T-helper 2 cell treated with Interferon-gamma antibody and Interleukin-4, amounts not matched to agents 5 μg/mL and 100 μg/mL, for 36 hours (primary cell): Measurements from ENCODE around the gene DPYSL3.

Experiments used
- DNase-seq: peaks from one replicate; pipeline ENCODE4 v3.0.0; 2021; ENCODE audit warnings: low spot score
- H3K27ac Mint-ChIP-seq: one replicate; pipeline ENCODE4 v1.8.0; 2021; ENCODE audit warnings: mild to moderate bottlenecking, mixed read lengths
- H3K27me3 Mint-ChIP-seq: one replicate; pipeline ENCODE4 v1.8.0; 2021; ENCODE audit warnings: low read depth, mixed read lengths
- H3K36me3 Mint-ChIP-seq: one replicate; pipeline ENCODE4 v1.8.0; 2021; ENCODE audit warnings: low read depth, mixed read lengths
- H3K4me1 Mint-ChIP-seq: one replicate; pipeline ENCODE4 v1.8.0; 2021; ENCODE audit warnings: low read depth, mixed read lengths
- H3K4me3 Mint-ChIP-seq: one replicate; pipeline ENCODE4 v1.8.0; 2022; ENCODE audit warnings: mild to moderate bottlenecking, moderate library complexity, mixed read lengths
- H3K9me3 Mint-ChIP-seq: one replicate; pipeline ENCODE4 v1.8.0; 2021; ENCODE audit warnings: mixed read lengths

The DPYSL3 gene

DNA sequence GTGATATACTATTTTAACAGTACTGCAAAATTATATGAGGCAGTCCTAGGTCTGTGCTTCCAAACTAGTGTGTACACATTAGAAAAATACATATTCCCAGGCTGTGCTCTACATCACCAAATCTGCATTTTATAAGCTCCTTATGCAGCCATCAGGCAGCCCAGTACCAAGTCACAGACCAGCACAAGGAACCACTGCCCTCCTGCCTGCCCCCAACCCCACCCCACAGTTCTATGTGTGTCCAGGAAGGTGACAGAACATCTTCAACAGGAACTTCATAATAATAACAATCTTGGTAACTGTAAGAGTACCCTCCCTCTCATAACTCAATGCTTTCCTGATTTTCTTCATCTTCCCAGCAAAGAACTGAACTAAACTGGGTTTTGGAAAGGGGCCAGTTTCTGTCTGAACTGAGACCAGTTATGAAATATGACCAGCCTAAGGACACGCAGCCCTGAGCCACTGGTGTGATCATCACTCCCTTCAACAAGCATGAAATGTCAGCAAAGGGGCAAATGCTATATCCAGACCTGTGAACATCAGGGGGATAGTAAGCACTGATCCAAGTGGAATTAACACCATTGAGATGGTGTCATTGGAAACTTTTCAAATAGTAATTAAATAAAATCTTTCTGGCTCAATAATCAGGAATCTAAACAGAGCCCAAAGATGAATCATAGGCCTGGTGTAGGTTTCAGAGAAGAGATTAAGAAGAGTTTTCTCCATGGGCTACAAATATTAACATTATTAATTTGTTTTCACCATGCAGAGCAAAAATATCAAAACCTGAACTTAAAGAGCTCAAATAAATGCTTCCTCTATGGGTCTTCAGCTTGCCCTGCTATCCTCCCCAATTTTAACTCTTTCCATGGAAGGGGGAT is 82.1 kb downstream of the DPYSL3 start:
- Mint-ChIP-seq H3K36me3 (no peaks in the 10 kb centered on the region), H3K4me1 (no peaks in the 10 kb centered on the region), H3K9me3 (no peaks in the 10 kb centered on the region), H3K27ac (no peak overlapping the region), H3K4me3 (no peak overlapping the region), H3K27me3 (no peaks in the 10 kb centered on the region)
- DNase-seq, result no peak

DNA sequence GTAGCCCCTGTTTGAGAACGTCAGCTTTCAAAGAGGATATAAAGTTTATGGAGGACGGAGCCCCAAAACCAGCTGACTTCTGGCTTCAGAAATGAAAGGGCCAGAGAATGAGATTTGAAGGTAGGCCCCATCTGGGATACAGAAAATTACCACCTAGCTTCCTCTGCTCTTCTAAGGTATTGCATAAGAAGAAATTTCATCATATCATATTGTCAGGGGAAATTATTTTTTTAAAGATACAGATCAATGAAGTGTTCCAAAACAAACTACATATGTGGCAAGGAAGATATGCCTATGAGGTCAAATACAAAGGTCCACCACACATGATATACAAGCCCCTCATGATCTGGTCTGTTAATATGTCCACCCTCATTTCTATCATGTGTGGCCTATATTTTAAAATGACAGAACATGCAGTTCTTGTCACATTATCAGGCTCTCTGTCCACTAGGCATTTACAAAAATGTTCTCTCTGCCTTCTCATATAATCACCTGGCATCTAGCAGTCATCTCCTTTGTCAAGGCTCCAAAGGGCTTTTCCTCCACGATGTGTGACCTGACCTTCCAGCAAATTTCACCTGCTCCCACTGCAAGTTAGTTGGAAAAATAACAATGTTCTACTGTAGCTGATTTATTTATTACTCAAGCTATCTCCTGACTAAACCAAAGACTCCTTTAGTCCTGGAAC is 83.1 kb downstream of the DPYSL3 start:
- Mint-ChIP-seq H3K4me1 (no peaks in the 10 kb centered on the region), H3K4me3 (no peak overlapping the region), H3K27ac (no peak overlapping the region), H3K9me3 (no peaks in the 10 kb centered on the region), H3K27me3 (no peaks in the 10 kb centered on the region), H3K36me3 (no peaks in the 10 kb centered on the region)
- no peak for DNase-seq

DNA sequence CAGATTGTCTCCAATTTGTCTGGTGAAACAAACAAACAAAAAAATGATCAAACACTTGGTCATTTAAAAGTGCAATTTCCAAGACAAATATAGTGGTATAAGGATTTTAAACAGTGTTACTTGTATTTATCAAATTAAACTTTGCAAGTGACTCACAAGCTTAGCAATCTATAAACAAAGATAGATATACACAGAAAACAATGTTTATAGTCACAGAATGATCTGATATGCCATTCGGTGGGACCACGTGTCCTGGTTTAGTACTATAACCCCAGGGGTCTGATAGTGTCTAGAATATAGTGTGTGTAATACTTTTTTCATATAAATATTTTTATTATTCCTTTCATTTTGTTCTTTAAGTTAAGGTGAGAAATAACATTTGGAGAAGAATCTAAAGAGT is 91.3 kb downstream of the DPYSL3 start:
- Mint-ChIP-seq H3K27ac (no peak overlapping the region), H3K4me3 (no peak overlapping the region), H3K4me1 (no peaks in the 10 kb centered on the region), H3K27me3 (no peaks in the 10 kb centered on the region), H3K36me3 (no peaks in the 10 kb centered on the region), H3K9me3 (no peaks in the 10 kb centered on the region)
- no peak for DNase-seq

DNA sequence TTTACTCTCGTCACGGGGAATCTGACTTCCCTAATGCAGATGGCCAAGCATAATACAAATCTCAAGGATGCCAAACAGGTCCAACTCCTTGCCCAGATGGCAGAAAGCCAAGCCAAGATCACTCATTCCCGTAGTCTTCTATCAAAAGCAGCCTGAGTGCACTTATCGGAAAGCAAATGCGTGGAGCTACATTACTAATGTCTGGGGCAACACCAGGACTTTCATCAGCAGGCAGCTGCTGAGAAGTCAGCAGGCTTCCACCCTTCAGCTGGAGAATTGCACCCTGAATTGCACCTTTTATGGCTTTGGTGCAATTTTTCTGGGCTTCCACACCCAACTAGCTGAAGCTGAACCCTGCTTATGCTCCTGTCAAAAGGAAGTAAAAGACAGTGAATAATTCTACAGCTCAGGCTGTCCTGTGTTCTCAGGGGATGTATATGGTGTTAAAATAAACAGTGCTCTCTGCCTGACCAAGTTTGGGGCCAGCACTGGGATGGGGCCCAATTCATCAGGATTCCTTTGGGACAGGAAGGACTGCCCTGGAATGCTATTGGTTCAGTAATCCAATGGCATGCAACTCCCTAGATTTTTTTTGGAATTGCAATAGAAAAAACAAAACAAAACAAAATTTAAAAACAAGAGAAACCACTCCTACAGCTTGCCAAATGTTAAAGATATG is 92.6 kb downstream of the DPYSL3 start:
- DNase-seq, result no peak
- Mint-ChIP-seq H3K4me3 (no peak overlapping the region), H3K27me3 (no peaks in the 10 kb centered on the region), H3K4me1 (no peaks in the 10 kb centered on the region), H3K27ac (no peak overlapping the region), H3K36me3 (no peaks in the 10 kb centered on the region), H3K9me3 (no peaks in the 10 kb centered on the region)

- no peaks in the 10 kb centered on the region for H3K4me1 Mint-ChIP-seq
- no peak for DNase-seq
- H3K9me3 Mint-ChIP-seq, result no peaks in the 10 kb centered on the region
- no peak overlapping the region for H3K27ac Mint-ChIP-seq
- no peaks in the 10 kb centered on the region for H3K27me3 Mint-ChIP-seq
- H3K36me3 Mint-ChIP-seq, result no peaks in the 10 kb centered on the region
- no peak overlapping the region for H3K4me3 Mint-ChIP-seq
These were observed 94.2 kb downstream of the DPYSL3 start for GRCh38 chr5:147415651-147416050.

- DNase-seq, result no peak
- Mint-ChIP-seq H3K9me3 (no peaks in the 10 kb centered on the region), H3K27ac (no peak overlapping the region), H3K4me3 (no peak overlapping the region), H3K27me3 (no peaks in the 10 kb centered on the region), H3K36me3 (no peaks in the 10 kb centered on the region), H3K4me1 (no peaks in the 10 kb centered on the region)
These were observed 96.6 kb downstream of the DPYSL3 start for GRCh38 chr5:147413266-147413665.

DNA sequence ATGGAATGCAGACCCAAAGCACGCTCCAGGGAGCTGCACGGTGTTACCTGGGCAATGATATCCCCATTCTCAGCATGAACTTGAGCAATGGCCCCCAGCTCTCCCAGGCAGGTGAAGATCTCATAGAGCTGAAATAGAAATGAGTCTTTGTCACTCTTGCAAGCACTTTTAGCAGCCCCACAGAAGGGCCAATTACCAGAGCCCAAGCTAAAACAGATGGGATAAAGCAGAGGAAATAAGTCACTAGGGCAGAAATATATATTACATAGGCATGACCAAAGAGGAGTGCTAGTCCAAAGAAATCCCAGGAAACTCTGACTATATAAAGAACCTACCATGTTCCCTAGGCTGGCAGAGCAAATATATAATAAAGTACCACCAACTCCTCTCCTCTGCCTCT is 97.3 kb downstream of the DPYSL3 start:
- H3K36me3 Mint-ChIP-seq, result no peaks in the 10 kb centered on the region
- no peak for DNase-seq
- no peaks in the 10 kb centered on the region for H3K27me3 Mint-ChIP-seq
- no peaks in the 10 kb centered on the region for H3K4me1 Mint-ChIP-seq
- H3K4me3 Mint-ChIP-seq, result no peak overlapping the region
- no peaks in the 10 kb centered on the region for H3K9me3 Mint-ChIP-seq
- no peak overlapping the region for H3K27ac Mint-ChIP-seq

DNA sequence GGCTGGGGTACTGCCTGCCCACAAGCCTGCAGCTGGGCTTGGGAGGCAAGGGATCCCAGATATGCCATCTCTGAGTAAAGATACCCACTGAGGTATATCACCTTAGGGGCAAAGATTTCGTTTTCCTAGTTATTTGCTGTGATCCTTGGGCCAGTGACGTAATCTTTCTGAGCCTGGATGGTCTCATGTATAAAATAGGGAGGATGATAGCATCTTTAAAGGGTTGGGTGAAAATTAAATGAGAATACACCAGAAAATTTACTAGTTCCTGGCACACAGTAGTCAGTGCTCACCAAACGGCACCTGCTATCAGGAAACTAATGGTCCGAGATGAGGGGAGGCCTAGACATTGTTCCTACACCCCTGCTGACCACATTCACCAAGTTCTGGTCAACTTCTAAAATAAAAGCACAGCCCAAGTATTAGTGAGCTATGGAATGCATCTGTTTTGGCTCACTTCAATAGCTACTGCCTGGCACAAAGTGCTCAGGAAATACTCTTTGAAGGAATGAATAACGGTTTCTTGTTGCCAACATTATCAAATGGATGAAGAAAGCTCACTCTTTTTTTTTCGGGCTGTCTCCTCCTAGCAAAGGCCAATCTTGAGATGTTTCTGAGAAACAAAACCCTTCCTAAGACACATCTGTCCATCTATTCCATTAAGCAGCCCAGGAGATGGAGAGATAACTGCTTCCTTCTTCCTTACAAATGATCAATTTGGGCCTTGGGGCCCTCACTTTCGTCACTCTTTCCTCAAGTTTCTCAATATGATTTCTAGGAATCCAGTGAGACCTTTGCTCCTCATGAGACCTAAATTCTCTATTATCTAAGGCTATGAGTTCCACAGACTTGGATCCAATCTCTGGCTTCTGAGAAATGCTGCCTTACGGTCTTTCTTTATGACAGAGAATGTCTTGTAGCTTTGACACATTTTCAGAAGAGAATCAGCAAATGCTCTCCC is 98.2 kb downstream of the DPYSL3 start:
- Mint-ChIP-seq H3K36me3 (no peaks in the 10 kb centered on the region), H3K9me3 (no peaks in the 10 kb centered on the region), H3K4me1 (no peaks in the 10 kb centered on the region), H3K27ac (no peak overlapping the region), H3K4me3 (no peak overlapping the region), H3K27me3 (no peaks in the 10 kb centered on the region)
- DNase-seq, result no peak

GRCh38 chr5:147410496-147411358 is 99.1 kb downstream of the DPYSL3 start:
- H3K4me3 Mint-ChIP-seq, result no peak overlapping the region
- no peak for DNase-seq
- H3K9me3 Mint-ChIP-seq, result no peaks in the 10 kb centered on the region
- no peak overlapping the region for H3K27ac Mint-ChIP-seq
- no peaks in the 10 kb centered on the region for H3K27me3 Mint-ChIP-seq
- no peaks in the 10 kb centered on the region for H3K36me3 Mint-ChIP-seq
- H3K4me1 Mint-ChIP-seq, result no peaks in the 10 kb centered on the region

DNA sequence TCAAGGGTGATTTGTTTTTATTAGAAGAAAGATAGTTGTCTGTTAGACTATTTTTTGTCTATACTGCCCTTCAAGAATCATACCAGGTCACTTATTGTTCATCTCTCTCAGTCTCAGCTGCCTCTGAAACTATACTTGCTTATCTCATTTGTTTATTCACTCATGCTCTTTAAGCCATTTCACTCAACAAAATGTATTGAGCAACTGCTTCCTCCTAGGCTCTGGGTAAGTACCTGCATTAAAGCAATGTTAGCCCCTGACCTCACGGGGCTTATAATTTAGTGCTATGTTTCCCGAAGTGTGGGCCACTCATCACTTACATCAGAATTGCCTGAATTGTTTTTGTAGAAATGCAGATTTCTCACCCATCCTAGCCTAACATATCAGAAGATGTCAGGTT is 100.9 kb downstream of the DPYSL3 start:
- no peak for DNase-seq
- Mint-ChIP-seq H3K27ac (no peak overlapping the region), H3K27me3 (no peaks in the 10 kb centered on the region)

DNA sequence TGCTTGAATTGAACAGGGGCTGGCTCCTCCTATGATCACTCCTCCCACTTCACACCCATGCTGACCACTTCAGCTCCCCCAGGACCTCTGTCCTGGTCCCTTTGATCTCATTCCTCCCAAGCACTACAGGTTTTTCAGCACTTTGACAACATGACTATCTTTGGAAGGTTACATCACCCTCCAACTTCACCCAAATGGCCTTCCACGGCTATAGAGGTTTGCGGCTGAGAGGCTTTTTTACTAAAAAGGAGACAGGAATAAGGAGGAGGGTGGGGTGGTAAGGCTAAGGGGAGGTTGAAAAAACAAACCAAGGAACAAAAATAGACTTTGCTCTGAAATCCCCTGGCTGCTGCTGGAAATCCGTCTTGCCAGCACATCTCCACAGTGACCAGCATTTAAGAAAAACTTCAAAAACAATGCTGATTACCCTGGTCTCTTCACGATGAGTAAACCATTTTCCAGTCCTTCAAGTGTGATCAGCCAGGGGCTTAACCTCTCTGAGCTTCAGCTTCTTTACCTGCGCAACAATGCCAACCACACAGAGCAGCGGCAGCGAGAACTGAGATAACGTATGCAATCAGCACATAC is 102.7 kb downstream of the DPYSL3 start:
- no peaks in the 10 kb centered on the region for H3K4me1 Mint-ChIP-seq

More for the DNA sequence above, 100.9 kb downstream of the DPYSL3 start:
- no peaks in the 10 kb centered on the region for H3K36me3 Mint-ChIP-seq
- H3K9me3 Mint-ChIP-seq, result no peaks in the 10 kb centered on the region
- H3K4me1 Mint-ChIP-seq, result no peaks in the 10 kb centered on the region
- H3K4me3 Mint-ChIP-seq, result no peak overlapping the region

GRCh38 chr5:147406636-147407035 is 103.2 kb downstream of the DPYSL3 start:
- H3K4me3 Mint-ChIP-seq, result no peak overlapping the region
- H3K9me3 Mint-ChIP-seq, result no peaks in the 10 kb centered on the region
- no peaks in the 10 kb centered on the region for H3K27me3 Mint-ChIP-seq
- no peaks in the 10 kb centered on the region for H3K36me3 Mint-ChIP-seq
- DNase-seq, result no peak
- no peaks in the 10 kb centered on the region for H3K4me1 Mint-ChIP-seq
- no peak overlapping the region for H3K27ac Mint-ChIP-seq

More for the DNA sequence above, 102.7 kb downstream of the DPYSL3 start:
- Mint-ChIP-seq H3K27ac (no peak overlapping the region), H3K9me3 (no peaks in the 10 kb centered on the region), H3K4me3 (no peak overlapping the region), H3K27me3 (no peaks in the 10 kb centered on the region), H3K36me3 (no peaks in the 10 kb centered on the region)
- DNase-seq, result no peak
